ENCODE results near the gene RNF220.
A peak's percentile ranks its signal among the peaks of the same experiment; 100 is the strongest.

- TF ChIP-seq CTCF (IDR thresholded peaks at IDR 0.05) (peak in 3 of 4 experiments; percentile 71 to 76 (median 75)), POLR2A (IDR thresholded peaks at IDR 0.05) (no peak)
These were observed 204.3 kb downstream of the RNF220 start for GRCh38 chr1:44609412-44609767.
